ENCODE data around the gene OCA2. TPM values are rescaled to one million over a fixed set of nuclear protein-coding genes. Genes with fewer than 3 reads are reported as not detected.

OCA2 gene
- total RNA-seq, 1 donor from 2014 or later = 1.2 TPM

- Mint-ChIP-seq H3K27me3 (ENCODE audit: unreplicated experiment) (no peaks in the 10 kb centered on the region), H3K9me3 (ENCODE audit: unreplicated experiment) (no peaks in the 10 kb centered on the region), H3K36me3 (ENCODE audit: unreplicated experiment) (peaks cover 30% of the 10 kb centered on the region), H3K4me3 (ENCODE audit: unreplicated experiment) (no peak overlapping the region), H3K27ac (ENCODE audit: unreplicated experiment) (no peak overlapping the region), H3K4me1 (ENCODE audit: unreplicated experiment) (peaks cover 24% of the 10 kb centered on the region)
- no peak for DNase-seq (ENCODE audit: extremely low spot score, unreplicated experiment)
- TF ChIP-seq CTCF (IDR thresholded peaks at IDR 0.05) = no peak
Measured at GRCh38 chr15:28129231-28129848, 30.2 kb upstream of the OCA2 start.

GRCh38 chr15:28128031-28128430 is 28.9 kb upstream of the OCA2 start:
- TF ChIP-seq CTCF (IDR thresholded peaks at IDR 0.05) = no peak
- Mint-ChIP-seq H3K36me3 (ENCODE audit: unreplicated experiment) (peaks cover 38% of the 10 kb centered on the region), H3K27ac (ENCODE audit: unreplicated experiment) (no peak overlapping the region), H3K4me1 (ENCODE audit: unreplicated experiment) (peaks cover 15% of the 10 kb centered on the region), H3K4me3 (ENCODE audit: unreplicated experiment) (no peak overlapping the region), H3K27me3 (ENCODE audit: unreplicated experiment) (no peaks in the 10 kb centered on the region), H3K9me3 (ENCODE audit: unreplicated experiment) (no peaks in the 10 kb centered on the region)
- no peak for DNase-seq (ENCODE audit: extremely low spot score, unreplicated experiment)

GRCh38 chr15:28127036-28127435 is 27.9 kb upstream of the OCA2 start:
- no peak for TF ChIP-seq CTCF (IDR thresholded peaks at IDR 0.05)
- H3K36me3 Mint-ChIP-seq (ENCODE audit: unreplicated experiment) = peaks cover 40% of the 10 kb centered on the region
- DNase-seq (ENCODE audit: extremely low spot score, unreplicated experiment) = no peak
- no peaks in the 10 kb centered on the region for H3K9me3 Mint-ChIP-seq (ENCODE audit: unreplicated experiment)
- H3K27me3 Mint-ChIP-seq (ENCODE audit: unreplicated experiment) = no peaks in the 10 kb centered on the region
- H3K4me3 Mint-ChIP-seq (ENCODE audit: unreplicated experiment) = no peak overlapping the region
- H3K4me1 Mint-ChIP-seq (ENCODE audit: unreplicated experiment) = peaks cover 5% of the 10 kb centered on the region
- H3K27ac Mint-ChIP-seq (ENCODE audit: unreplicated experiment) = no peak overlapping the region

- no peak overlapping the region for H3K4me3 Mint-ChIP-seq (ENCODE audit: unreplicated experiment)
- H3K9me3 Mint-ChIP-seq (ENCODE audit: unreplicated experiment) = no peaks in the 10 kb centered on the region
- TF ChIP-seq CTCF (IDR thresholded peaks at IDR 0.05) = peak; percentile 73
- H3K36me3 Mint-ChIP-seq (ENCODE audit: unreplicated experiment) = peaks cover 42% of the 10 kb centered on the region
- peaks cover 4% of the 10 kb centered on the region for H3K4me1 Mint-ChIP-seq (ENCODE audit: unreplicated experiment)
- no peak for DNase-seq (ENCODE audit: extremely low spot score, unreplicated experiment)
- H3K27me3 Mint-ChIP-seq (ENCODE audit: unreplicated experiment) = no peaks in the 10 kb centered on the region
- H3K27ac Mint-ChIP-seq (ENCODE audit: unreplicated experiment) = no peak overlapping the region
Measured at GRCh38 chr15:28125673-28126651, 26.8 kb upstream of the OCA2 start.

- no peaks in the 10 kb centered on the region for H3K27me3 Mint-ChIP-seq (ENCODE audit: unreplicated experiment)
- no peak overlapping the region for H3K4me3 Mint-ChIP-seq (ENCODE audit: unreplicated experiment)
- no peak for DNase-seq (ENCODE audit: extremely low spot score, unreplicated experiment)
- no peak for TF ChIP-seq CTCF (IDR thresholded peaks at IDR 0.05)
- peaks cover 4% of the 10 kb centered on the region for H3K4me1 Mint-ChIP-seq (ENCODE audit: unreplicated experiment)
- H3K27ac Mint-ChIP-seq (ENCODE audit: unreplicated experiment) = no peak overlapping the region
- H3K9me3 Mint-ChIP-seq (ENCODE audit: unreplicated experiment) = no peaks in the 10 kb centered on the region
- peaks cover 46% of the 10 kb centered on the region for H3K36me3 Mint-ChIP-seq (ENCODE audit: unreplicated experiment)
Measured at GRCh38 chr15:28124841-28125240, 25.7 kb upstream of the OCA2 start.
